Measurements from ENCODE around the gene ADAM20. TPM values are rescaled to one million over a fixed set of nuclear protein-coding genes. Genes with fewer than 3 reads are reported as not detected.
"Not testable (repeated sequence)": the region's sequence is repeated elsewhere in the genome, so short reads cannot be mapped to it uniquely, and the experiment has no call there.

The ADAM20 gene
- total RNA-seq, 1 experiment from 2014 or later, result 0.94 TPM

DNA sequence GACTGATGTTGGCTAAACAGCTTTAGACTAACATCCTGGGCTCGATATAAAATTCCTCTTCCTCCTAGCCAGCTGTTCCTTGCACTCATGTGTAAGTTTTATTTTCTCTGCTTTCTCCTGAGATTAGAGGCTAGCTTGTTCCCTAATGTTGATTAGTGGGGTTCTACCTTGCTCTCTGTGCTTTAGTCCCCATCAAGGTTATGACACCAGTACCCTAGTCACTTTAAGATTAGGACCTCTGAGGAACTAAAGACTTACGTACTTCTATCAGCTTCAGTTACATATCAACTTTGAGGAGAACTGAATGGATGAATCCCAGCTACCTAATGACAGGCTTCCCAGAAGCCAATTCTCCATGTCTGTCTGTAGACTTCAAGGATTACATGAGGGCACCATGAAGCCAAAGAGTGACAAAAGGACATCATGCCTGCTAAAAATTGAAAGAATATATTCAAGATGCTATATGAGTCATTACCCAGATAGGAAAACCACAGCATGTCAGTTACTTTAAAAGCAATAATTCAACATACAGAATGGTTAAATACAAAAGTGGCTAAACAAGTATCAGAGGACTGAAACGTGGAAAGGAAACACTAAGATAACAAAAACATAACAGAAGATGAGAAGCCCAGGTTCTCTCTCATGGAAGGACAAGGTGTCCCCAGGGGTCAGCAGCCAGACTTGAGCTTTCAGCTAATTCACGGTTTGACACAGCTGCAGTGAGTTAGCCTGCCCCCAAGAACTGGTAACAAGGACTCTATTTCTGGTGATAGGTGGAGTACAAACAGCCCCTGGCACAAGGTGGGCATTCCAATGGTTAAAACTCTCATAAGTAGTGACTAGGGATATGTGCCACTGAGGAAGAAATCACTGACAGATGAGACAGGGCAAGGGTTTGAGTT lies 20.4 kb downstream of the ADAM20 start:
- no peak overlapping the region for H3K27ac ChIP-seq
- H3K4me3 ChIP-seq, result no peak overlapping the region
- no peak for DNase-seq
- no peaks in the 10 kb centered on the region for H3K36me3 ChIP-seq (ENCODE audit: low read depth)
- no peaks in the 10 kb centered on the region for H3K79me2 ChIP-seq (ENCODE audit: low read depth)
- H4K20me1 ChIP-seq (ENCODE audit: insufficient read depth), result no peaks in the 10 kb centered on the region
- intact Hi-C loops (cut with micrococcal nuclease; ENCODE audit: unreplicated experiment), result no loop called here
- ChIA-PET CTCF (no interaction called here), POLR2A (ENCODE audit: unreplicated experiment) (no interaction called here)
- H2AFZ ChIP-seq, result no peak overlapping the region
- no peak overlapping the region for H3K4me2 ChIP-seq
- H3K27me3 ChIP-seq (ENCODE audit: insufficient read depth, low read depth), result no peaks in the 10 kb centered on the region
- no peaks in the 10 kb centered on the region for H3F3A ChIP-seq (ENCODE audit: insufficient read depth, low read depth)
- TF ChIP-seq, protein P1, sequence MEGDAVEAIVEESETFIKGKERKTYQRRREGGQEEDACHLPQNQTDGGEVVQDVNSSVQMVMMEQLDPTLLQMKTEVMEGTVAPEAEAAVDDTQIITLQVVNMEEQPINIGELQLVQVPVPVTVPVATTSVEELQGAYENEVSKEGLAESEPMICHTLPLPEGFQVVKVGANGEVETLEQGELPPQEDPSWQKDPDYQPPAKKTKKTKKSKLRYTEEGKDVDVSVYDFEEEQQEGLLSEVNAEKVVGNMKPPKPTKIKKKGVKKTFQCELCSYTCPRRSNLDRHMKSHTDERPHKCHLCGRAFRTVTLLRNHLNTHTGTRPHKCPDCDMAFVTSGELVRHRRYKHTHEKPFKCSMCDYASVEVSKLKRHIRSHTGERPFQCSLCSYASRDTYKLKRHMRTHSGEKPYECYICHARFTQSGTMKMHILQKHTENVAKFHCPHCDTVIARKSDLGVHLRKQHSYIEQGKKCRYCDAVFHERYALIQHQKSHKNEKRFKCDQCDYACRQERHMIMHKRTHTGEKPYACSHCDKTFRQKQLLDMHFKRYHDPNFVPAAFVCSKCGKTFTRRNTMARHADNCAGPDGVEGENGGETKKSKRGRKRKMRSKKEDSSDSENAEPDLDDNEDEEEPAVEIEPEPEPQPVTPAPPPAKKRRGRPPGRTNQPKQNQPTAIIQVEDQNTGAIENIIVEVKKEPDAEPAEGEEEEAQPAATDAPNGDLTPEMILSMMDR (conservative IDR thresholded peaks at IDR 0.05), result no peak
- no peak for TF ChIP-seq EZH2 (IDR thresholded peaks at IDR 0.05; ENCODE audit: low read depth)
- H3K4me1 ChIP-seq (replicated peaks; ENCODE audit: insufficient read depth), result no peaks in the 10 kb centered on the region
- H3K9me2 ChIP-seq (ENCODE audit: insufficient read depth), result no peaks in the 10 kb centered on the region
- no peaks in the 10 kb centered on the region for H3K9me3 ChIP-seq (ENCODE audit: insufficient read depth, low read depth)
- no TSS peak for BruUV-seq (replicated peaks)

DNA sequence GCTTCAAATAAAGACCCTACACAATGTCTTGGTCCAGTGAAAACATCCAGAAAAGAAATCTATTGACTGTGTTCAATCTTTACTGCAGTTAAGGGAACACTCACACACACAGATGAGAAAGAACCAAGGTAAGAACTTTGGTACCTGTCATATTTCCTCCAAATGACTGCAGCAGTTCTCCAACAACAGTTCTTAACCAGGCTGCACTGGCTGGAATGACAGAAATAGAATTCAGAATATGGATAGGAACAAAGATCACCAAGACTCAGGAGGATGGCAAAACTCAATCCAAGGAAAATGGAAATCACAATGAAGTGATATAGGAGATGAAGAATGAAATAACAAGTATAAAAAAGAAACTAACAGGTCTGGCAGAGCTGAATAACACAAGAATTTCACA lies 36.6 kb downstream of the ADAM20 start:
- TF ChIP-seq, protein P1 (conservative IDR thresholded peaks at IDR 0.05), result no peak
- no peak for TF ChIP-seq EZH2 (IDR thresholded peaks at IDR 0.05; ENCODE audit: low read depth)
- no peak overlapping the region for H3K4me3 ChIP-seq
- no peaks in the 10 kb centered on the region for H3K9me2 ChIP-seq (ENCODE audit: insufficient read depth)
- ChIA-PET POLR2A (ENCODE audit: unreplicated experiment) (no interaction called here), CTCF (no interaction called here)
- no peaks in the 10 kb centered on the region for H4K20me1 ChIP-seq (ENCODE audit: insufficient read depth)
- H3K4me2 ChIP-seq, result no peak overlapping the region
- no peak overlapping the region for H3K27ac ChIP-seq
- H3K27me3 ChIP-seq (ENCODE audit: insufficient read depth, low read depth), result no peaks in the 10 kb centered on the region
- no peaks in the 10 kb centered on the region for H3F3A ChIP-seq (ENCODE audit: insufficient read depth, low read depth)
- intact Hi-C loops (cut with micrococcal nuclease; ENCODE audit: unreplicated experiment), result no loop called here
- no TSS peak for BruUV-seq (replicated peaks)
- H2AFZ ChIP-seq, result no peak overlapping the region
- no peaks in the 10 kb centered on the region for H3K4me1 ChIP-seq (replicated peaks; ENCODE audit: insufficient read depth)
- H3K79me2 ChIP-seq (ENCODE audit: low read depth), result no peaks in the 10 kb centered on the region
- H3K9me3 ChIP-seq (ENCODE audit: insufficient read depth, low read depth), result no peaks in the 10 kb centered on the region
- H3K36me3 ChIP-seq (ENCODE audit: low read depth), result no peaks in the 10 kb centered on the region
- no peak for DNase-seq

DNA sequence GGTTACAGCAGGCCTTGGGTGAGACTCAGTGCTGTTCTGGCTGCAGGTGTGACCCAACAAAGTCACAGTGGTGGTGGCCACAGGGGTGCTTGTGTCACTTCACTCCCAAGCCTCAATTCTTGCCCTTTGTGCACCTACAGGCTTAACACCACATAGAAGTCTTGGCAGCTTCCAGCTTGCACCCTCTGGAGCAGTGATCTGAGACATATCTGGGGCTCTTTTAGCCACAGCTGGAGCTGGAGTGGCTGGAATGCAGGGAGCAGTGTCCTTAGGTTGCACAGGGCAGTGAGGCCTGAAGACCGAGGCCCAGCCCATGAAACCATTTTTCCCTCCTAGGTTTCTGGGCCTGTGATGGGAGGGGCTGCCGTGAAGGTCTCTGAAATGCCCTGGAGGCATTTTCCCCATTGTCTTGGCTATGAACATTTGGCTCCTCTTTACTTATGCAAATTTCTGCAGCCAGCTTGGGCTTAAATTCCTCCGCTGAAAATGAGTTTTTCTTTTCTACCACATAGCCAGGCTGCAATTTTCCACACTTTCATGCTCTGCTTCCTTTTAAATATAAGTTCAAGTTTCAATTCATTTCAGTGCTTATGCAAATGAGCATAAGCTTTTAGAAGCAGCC lies 45.1 kb downstream of the ADAM20 start:
- intact Hi-C loops (cut with micrococcal nuclease; ENCODE audit: unreplicated experiment), result no loop called here
- Histone ChIP-seq H3K4me1 (replicated peaks; ENCODE audit: insufficient read depth) (no peaks in the 10 kb centered on the region), H2AFZ (no peak overlapping the region), H3K27ac (no peak overlapping the region), H3K79me2 (ENCODE audit: low read depth) (no peaks in the 10 kb centered on the region), H3K9me2 (ENCODE audit: insufficient read depth) (no peaks in the 10 kb centered on the region), H3K27me3 (ENCODE audit: insufficient read depth, low read depth) (no peaks in the 10 kb centered on the region), H3F3A (ENCODE audit: insufficient read depth, low read depth) (no peaks in the 10 kb centered on the region), H3K36me3 (ENCODE audit: low read depth) (no peaks in the 10 kb centered on the region), H4K20me1 (ENCODE audit: insufficient read depth) (no peaks in the 10 kb centered on the region), H3K9me3 (ENCODE audit: insufficient read depth, low read depth) (no peaks in the 10 kb centered on the region; the same call in 1 of the 2 replicates), H3K4me2 (no peak overlapping the region), H3K4me3 (no peak overlapping the region)
- no peak for TF ChIP-seq EZH2 (IDR thresholded peaks at IDR 0.05; ENCODE audit: low read depth)
- TF ChIP-seq, protein P1 (conservative IDR thresholded peaks at IDR 0.05), result no peak
- ChIA-PET CTCF (no interaction called here), POLR2A (ENCODE audit: unreplicated experiment) (no interaction called here)
- DNase-seq, result no peak
- BruUV-seq (replicated peaks), result no TSS peak

DNA sequence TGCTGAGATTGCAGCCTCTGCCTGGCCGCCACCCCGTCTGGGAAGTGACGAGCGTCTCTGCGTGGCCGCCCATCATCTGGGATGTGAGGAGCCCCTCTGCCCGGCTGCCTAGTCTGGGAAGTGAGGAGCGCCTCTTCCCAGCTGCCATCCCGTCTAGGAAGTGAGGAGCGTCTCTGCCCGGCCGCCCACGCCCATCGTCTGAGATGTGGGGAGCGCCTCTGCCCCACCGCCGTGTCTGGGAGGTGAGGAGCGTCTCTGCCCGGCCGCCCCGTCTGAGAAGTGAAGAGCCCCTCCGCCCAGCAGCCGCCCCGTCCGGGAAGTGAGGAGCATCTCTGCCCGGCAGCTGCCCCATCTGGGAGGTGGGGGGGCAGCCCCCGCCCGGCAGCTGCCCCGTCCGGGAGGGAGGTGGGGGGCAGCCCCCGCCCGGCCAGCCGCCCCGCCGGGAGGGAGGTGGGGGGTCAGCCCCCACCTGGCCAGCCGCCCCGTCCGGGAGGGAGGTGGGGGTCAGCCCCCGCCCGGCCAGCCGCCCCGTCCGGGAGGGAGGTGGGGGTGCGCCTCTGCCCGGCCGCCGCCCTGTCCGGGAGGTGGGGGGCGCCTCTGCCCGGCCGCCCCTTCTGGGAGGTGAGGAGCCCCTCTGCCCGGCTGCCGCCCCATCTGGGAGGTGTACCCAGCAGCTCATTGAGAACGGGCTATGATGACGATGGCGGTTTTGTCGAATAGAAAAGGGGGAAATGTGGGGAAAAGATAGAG lies 57.3 kb downstream of the ADAM20 start:
- H3K9me2 ChIP-seq (ENCODE audit: insufficient read depth); DNase-seq; H3K4me1 ChIP-seq (replicated peaks; ENCODE audit: insufficient read depth); H3K9me3 ChIP-seq (ENCODE audit: insufficient read depth, low read depth); intact Hi-C loops (cut with micrococcal nuclease; ENCODE audit: unreplicated experiment); H3K36me3 ChIP-seq (ENCODE audit: low read depth); H2AFZ ChIP-seq; H3K79me2 ChIP-seq (ENCODE audit: low read depth); CTCF ChIA-PET; H3K4me3 ChIP-seq; H3K4me2 ChIP-seq; H3K27ac ChIP-seq; H3F3A ChIP-seq (ENCODE audit: insufficient read depth, low read depth); H3K27me3 ChIP-seq (ENCODE audit: insufficient read depth, low read depth); BruUV-seq (replicated peaks); H4K20me1 ChIP-seq (ENCODE audit: insufficient read depth): not testable (repeated sequence)
- POLR2A ChIA-PET (ENCODE audit: unreplicated experiment), result interaction anchor here (0.8 kb wide), 1 partner anchor 491 kb away, joined by 9 read pairs; no protein-coding TSS in a partner anchor

DNA sequence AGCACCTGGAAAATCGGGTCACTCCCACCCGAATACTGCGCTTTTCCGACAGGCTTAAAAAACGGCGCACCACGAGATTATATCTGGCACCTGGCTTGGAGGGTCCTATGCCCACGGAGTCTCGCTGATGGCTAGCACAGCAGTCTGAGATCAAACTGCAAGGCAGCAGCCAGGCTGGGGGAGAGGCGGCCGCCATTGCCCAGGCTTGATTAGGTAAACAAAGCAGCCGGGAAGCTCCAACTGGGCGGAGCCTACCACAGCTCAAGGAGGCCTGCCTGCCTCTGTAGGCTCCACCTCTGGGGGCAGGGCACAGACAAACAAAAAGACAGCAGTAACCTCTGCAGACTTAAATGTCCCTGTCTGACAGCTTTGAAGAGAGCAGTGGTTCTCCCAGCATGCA lies 59.3 kb downstream of the ADAM20 start:
- H3K9me2 ChIP-seq (ENCODE audit: insufficient read depth); POLR2A ChIA-PET (ENCODE audit: unreplicated experiment): not testable (repeated sequence)

More for the DNA sequence above, 59.3 kb downstream of the ADAM20 start:
- H2AFZ ChIP-seq; H3K27me3 ChIP-seq (ENCODE audit: insufficient read depth, low read depth); H3K4me3 ChIP-seq; H3K4me2 ChIP-seq; H3K9me3 ChIP-seq (ENCODE audit: insufficient read depth, low read depth); CTCF ChIA-PET; H4K20me1 ChIP-seq (ENCODE audit: insufficient read depth); H3K36me3 ChIP-seq (ENCODE audit: low read depth); DNase-seq; BruUV-seq (replicated peaks); H3F3A ChIP-seq (ENCODE audit: insufficient read depth, low read depth); H3K27ac ChIP-seq; intact Hi-C loops (cut with micrococcal nuclease; ENCODE audit: unreplicated experiment); H3K4me1 ChIP-seq (replicated peaks; ENCODE audit: insufficient read depth); H3K79me2 ChIP-seq (ENCODE audit: low read depth): not testable (repeated sequence)
